ENCODE results near the gene PMF1.

Gene PMF1

DNA sequence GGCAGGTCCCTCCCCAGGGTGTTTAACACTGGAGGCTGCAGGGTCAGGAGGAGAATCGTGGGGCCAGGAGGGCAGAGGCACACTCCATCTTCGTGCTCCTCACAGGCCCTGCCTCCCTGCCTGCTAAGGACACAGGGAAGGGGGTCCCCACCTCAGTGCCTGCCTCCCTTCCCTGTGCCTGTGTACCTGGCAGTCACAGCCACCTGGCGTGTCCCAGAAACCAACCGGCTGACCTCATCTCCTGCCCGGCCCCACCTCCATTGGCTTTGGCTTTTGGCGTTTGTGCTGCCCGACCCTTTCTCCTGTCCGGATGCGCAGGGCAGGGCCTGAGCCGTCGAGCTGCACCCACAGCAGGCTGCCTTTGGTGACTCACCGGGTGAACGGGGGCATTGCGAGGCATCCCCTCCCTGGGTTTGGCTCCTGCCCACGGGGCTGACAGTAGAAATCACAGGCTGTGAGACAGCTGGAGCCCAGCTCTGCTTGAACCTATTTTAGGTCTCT, 28.6 kb downstream of the PMF1 start:
- no peak for DNase-seq (ENCODE audit: low read depth)
- TF ChIP-seq, protein P1, sequence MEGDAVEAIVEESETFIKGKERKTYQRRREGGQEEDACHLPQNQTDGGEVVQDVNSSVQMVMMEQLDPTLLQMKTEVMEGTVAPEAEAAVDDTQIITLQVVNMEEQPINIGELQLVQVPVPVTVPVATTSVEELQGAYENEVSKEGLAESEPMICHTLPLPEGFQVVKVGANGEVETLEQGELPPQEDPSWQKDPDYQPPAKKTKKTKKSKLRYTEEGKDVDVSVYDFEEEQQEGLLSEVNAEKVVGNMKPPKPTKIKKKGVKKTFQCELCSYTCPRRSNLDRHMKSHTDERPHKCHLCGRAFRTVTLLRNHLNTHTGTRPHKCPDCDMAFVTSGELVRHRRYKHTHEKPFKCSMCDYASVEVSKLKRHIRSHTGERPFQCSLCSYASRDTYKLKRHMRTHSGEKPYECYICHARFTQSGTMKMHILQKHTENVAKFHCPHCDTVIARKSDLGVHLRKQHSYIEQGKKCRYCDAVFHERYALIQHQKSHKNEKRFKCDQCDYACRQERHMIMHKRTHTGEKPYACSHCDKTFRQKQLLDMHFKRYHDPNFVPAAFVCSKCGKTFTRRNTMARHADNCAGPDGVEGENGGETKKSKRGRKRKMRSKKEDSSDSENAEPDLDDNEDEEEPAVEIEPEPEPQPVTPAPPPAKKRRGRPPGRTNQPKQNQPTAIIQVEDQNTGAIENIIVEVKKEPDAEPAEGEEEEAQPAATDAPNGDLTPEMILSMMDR (IDR thresholded peaks at IDR 0.05; ENCODE audit: low read depth, low read length, missing control alignments) = no peak
- no peak overlapping the region for H3K4me3 ChIP-seq (ENCODE audit: low read depth, low read length)

DNA sequence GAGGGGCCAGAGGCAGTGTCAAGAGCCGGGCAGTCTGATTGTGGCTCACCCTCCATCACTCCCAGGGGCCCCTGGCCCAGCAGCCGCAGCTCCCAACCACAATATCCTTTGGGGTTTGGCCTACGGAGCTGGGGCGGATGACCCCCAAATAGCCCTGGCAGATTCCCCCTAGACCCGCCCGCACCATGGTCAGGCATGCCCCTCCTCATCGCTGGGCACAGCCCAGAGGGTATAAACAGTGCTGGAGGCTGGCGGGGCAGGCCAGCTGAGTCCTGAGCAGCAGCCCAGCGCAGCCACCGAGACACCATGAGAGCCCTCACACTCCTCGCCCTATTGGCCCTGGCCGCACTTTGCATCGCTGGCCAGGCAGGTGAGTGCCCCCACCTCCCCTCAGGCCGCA, 29.1 kb downstream of the PMF1 start, which contains the start of gene BGLAP:
Gene BGLAP (plus strand): TSS at position 259 of the 400 bp plus-strand sequence. CDS start 48 bp downstream, at position 307.
- TF ChIP-seq, protein P1 (IDR thresholded peaks at IDR 0.05; ENCODE audit: low read depth, low read length, missing control alignments) = no peak
- H3K4me3 ChIP-seq (ENCODE audit: low read depth, low read length) = no peak within 1 kb of the TSS
- no peak for DNase-seq (ENCODE audit: low read depth)

DNA sequence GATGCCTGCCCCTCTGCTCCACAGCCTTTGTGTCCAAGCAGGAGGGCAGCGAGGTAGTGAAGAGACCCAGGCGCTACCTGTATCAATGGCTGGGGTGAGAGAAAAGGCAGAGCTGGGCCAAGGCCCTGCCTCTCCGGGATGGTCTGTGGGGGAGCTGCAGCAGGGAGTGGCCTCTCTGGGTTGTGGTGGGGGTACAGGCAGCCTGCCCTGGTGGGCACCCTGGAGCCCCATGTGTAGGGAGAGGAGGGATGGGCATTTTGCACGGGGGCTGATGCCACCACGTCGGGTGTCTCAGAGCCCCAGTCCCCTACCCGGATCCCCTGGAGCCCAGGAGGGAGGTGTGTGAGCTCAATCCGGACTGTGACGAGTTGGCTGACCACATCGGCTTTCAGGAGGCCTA, 29.9 kb downstream of the PMF1 start:
- TF ChIP-seq, protein P1 (IDR thresholded peaks at IDR 0.05; ENCODE audit: low read depth, low read length, missing control alignments) = no peak
- no peak for DNase-seq (ENCODE audit: low read depth)
- H3K4me3 ChIP-seq (ENCODE audit: low read depth, low read length) = no peak overlapping the region

DNA sequence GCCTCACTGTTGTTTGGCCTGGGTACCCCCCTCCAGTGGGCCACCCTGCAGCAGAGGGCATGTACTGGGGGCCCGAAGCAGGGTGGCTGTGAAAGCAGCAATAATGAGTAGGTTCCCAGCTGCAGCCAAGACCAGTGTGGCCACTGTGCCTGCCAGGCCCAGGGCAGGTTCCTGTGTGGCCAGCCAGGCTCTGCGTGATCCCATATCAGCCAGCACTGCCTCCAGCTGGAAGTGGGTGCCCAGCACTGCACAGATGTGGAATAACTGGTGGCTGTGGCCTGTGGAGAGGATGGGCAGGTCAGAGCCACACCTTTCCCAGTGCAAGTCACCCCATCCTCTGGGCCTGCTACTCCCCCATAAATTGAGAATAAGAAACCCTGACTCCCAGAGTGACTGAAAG, 31.3 kb downstream of the PMF1 start:
- H3K4me3 ChIP-seq (ENCODE audit: low read depth, low read length) = no peak overlapping the region
- TF ChIP-seq, protein P1 (IDR thresholded peaks at IDR 0.05; ENCODE audit: low read depth, low read length, missing control alignments) = no peak
- no peak for DNase-seq (ENCODE audit: low read depth)

DNA sequence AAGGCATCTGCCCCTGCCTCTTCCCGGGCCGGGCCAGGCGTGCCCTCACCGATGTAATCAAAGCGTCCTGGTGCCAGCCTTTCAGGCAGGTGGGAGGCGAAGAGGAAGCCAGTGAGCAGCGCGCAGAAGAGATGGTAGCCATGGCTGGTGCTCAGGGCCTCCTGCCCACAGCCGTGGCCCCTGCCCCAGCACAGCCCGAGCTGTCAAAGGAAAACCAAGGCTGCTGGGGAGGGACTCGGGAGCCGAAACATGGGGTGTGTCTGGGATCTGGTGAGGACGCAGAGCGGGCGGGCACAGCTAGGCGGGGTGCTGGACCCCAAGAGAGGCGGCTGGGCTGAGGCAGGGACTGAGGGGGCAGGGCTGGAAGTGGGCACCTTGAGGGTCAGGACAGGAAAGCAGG, 31.9 kb downstream of the PMF1 start:
- no peak overlapping the region for H3K4me3 ChIP-seq (ENCODE audit: low read depth, low read length)
- no peak for DNase-seq (ENCODE audit: low read depth)
- TF ChIP-seq, protein P1 (IDR thresholded peaks at IDR 0.05; ENCODE audit: low read depth, low read length, missing control alignments) = no peak

DNA sequence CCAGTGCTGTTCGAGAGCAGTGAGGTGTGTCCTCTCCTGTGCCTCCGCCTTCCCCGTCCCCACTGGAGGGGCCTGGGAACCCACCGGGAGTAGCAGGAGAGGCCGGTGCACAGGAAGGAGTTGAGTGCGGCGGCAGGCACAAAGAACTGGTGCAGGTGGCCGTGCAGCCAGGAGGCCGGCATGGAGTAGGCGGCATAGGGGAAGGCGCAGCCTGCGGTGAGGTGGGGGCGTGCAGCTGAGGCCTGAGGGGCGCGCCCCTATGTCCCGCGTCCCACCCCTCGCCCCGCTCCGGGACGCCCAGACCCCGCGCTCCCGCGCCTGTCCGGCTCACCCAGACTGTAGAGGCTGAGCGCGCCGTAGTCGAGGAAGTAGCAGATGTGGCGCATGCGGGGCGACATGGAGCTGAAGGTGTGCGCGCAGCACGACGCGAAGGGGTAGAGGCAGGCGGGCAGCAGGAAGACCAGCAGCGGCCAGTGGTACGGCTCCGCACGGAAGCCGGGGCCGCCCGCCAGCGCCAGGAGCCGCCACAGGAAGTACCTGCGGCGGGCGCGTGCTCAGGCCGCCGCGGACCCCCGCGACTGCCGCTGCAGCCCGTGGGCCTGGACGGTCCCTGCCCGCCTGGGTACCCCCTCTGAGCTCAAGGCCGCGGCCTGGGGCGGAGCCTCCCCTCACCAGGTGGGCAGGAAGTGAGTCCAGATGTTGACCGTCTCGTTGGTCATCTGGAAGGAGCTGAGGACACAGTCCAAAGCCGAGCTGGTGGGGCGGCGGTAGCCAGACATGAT, 32.8 kb downstream of the PMF1 start:
- DNase-seq (ENCODE audit: low read depth) = no peak
- peak overlapping the region; percentile 46 for H3K4me3 ChIP-seq (ENCODE audit: low read depth, low read length)
- TF ChIP-seq, protein P1 (IDR thresholded peaks at IDR 0.05; ENCODE audit: low read depth, low read length, missing control alignments) = no peak

All from GM12864 (cell line).